Gastrocnemius medialis (tissue), 4 donors: Measurements from ENCODE around the gene BCL2L12. TPM values are rescaled to one million over a fixed set of nuclear protein-coding genes. Genes with fewer than 3 reads are reported as not detected.
A peak's percentile ranks its signal among the peaks of the same experiment; 100 is the strongest.

ENCODE experiments used
- ATAC-seq, 2 donors: fragments of 150-250 bp; one replicate each; pipeline ENCODE4 v1.9.1; 2016
- DNase-seq, 2 donors: peaks; one replicate each; pipeline ENCODE4 v3.0.0-alpha.2; 2019
- H3K27ac ChIP-seq, 4 donors: fragments of 200-600 bp; sonication (generic); 1 replicate in 1 of 4; 2 replicates in 3 of 4; pipeline ENCODE4 v1.5.1; 2016 to 2018; ENCODE audit warnings: mild to moderate bottlenecking in 2 of 4, moderate library complexity in 1 of 4
- H3K27me3 ChIP-seq, 3 donors: fragments of 200-600 bp; sonication (generic) in 2 of 3; 1 replicate in 1 of 3; 2 replicates in 2 of 3; pipeline versions ENCODE4 v1.5.1 to v1.6.0; 2016 to 2019; ENCODE audit warnings: mild to moderate bottlenecking in 1 of 3, moderate library complexity in 1 of 3
- H3K36me3 ChIP-seq, 2 donors: fragments of 200-600 bp; sonication (generic) in 1 of 2; one replicate each; pipeline ENCODE4 v1.5.1; 2017 to 2018
- H3K4me1 ChIP-seq, 2 donors: fragments of 200-600 bp; sonication (generic) in 1 of 2; one replicate each; pipeline ENCODE4 v1.5.1; 2016 to 2017; ENCODE audit warnings: mild to moderate bottlenecking in 2 of 2
- H3K4me3 ChIP-seq, 4 donors: fragments of 200-600 bp; sonication (generic) in 3 of 4; 1 replicate in 1 of 4; 2 replicates in 3 of 4; pipeline ENCODE4 v1.5.1; 2016 to 2019; ENCODE audit warnings: mild to moderate bottlenecking in 2 of 4
- H3K9me3 ChIP-seq, 3 donors: fragments of 200-600 bp; sonication (generic) in 2 of 3; 1 replicate in 1 of 3; 2 replicates in 2 of 3; pipeline ENCODE4 v1.5.1; 2016 to 2019
- CTCF ChIP-seq, 5 experiments: fragments of 450-650 bp in 3 of 5; fragments of 200-600 bp in 2 of 5; sonication (generic) in 2 of 5; IDR thresholded peaks in 4 of 5; conservative IDR thresholded peaks in 1 of 5; 1 replicate in 4 of 5; 2 replicates in 1 of 5; pipeline ENCODE4 v1.5.1; 2016 to 2019; ENCODE audit warnings: antibody characterized with exemption in 5 of 5, mild to moderate bottlenecking in 3 of 5, moderate library complexity in 3 of 5
- POLR2A ChIP-seq, 2 donors: fragments of 450-650 bp; IDR thresholded peaks; one replicate each; pipeline ENCODE4 v1.6.1; 2017; ENCODE audit warnings: antibody characterized with exemption in 2 of 2, mild to moderate bottlenecking in 2 of 2, moderate library complexity in 2 of 2
- in situ Hi-C, 4 donors: fragments of 200-750 bp; cut with MboI; loops; one replicate each; pipeline versions ENCODE4 v1.15.0 to v1.8.0; 2017; ENCODE audit warnings: low sequenced_read_pairs in 4 of 4
- intact Hi-C: fragments of 100-400 bp; cut with DNase I; formaldehyde crosslinking; loops from one replicate; pipeline ENCODE4 v1.15.1; 2023; ENCODE audit warnings: low total_unique reads
- total RNA-seq, 4 donors: library from RNA; depleted of rRNA; stranded (reverse); fragments of >200 nt; gene quantifications; one replicate each; pipeline versions ENCODE4 v1.1.0 to v1.2.3, GENCODE V29; 2016

The BCL2L12 gene
- total RNA-seq, 4 donors from 2014 or later: 10.7 to 12.9 (median 11.8) TPM

GRCh38 chr19:49666120-49666444, 349 bp downstream of the BCL2L12 start:
- Histone ChIP-seq H3K4me1 (peaks cover 16 to 23% of the 10 kb centered on the region in 2 donors), H3K27ac (peak overlapping the region; percentile 81 to 88 (median 87)), H3K9me3 (no peaks in the 10 kb centered on the region), H3K36me3 (peaks cover 0 to 14% of the 10 kb centered on the region in 2 donors), H3K27me3 (no peaks in the 10 kb centered on the region), H3K4me3 (peak overlapping the region; percentile 70 to 81 (median 72))
- ATAC-seq (peak in 1 of 2 donors; percentile 1), DNase-seq (no peak)
- TF ChIP-seq CTCF (IDR thresholded peaks at IDR 0.05 in 4 of 5, conservative IDR thresholded peaks at IDR 0.05 in 1 of 5): no peak
- no peak for TF ChIP-seq POLR2A (IDR thresholded peaks at IDR 0.05)
- intact Hi-C loops: no loop called here
- in situ Hi-C loops: loop anchor here in 1 of 4 donors (10.0 kb wide), 1 partner anchor 91 kb away; no protein-coding TSS in a partner anchor

- ATAC-seq (no peak), DNase-seq (no peak)
- Histone ChIP-seq H3K9me3 (no peaks in the 10 kb centered on the region), H3K4me3 (no peak overlapping the region), H3K4me1 (peaks cover 22 to 29% of the 10 kb centered on the region in 2 donors), H3K36me3 (peaks cover 0 to 3% of the 10 kb centered on the region in 2 donors), H3K27ac (no peak overlapping the region), H3K27me3 (no peaks in the 10 kb centered on the region)
- intact Hi-C loops: no loop called here
- no peak for TF ChIP-seq POLR2A (IDR thresholded peaks at IDR 0.05)
- in situ Hi-C loops: loop anchor here in 1 of 4 donors (10.0 kb wide), 1 partner anchor 93 kb away; no protein-coding TSS in a partner anchor
Measured at GRCh38 chr19:49667473-49667872, 1.7 kb downstream of the BCL2L12 start.

GRCh38 chr19:49669516-49669915, 3.8 kb downstream of the BCL2L12 start:
- H3K9me3 ChIP-seq: no peaks in the 10 kb centered on the region
- peaks cover 14 to 19% of the 10 kb centered on the region in 2 donors for H3K4me1 ChIP-seq
- TF ChIP-seq CTCF (IDR thresholded peaks at IDR 0.05 in 4 of 5, conservative IDR thresholded peaks at IDR 0.05 in 1 of 5) (no peak), POLR2A (IDR thresholded peaks at IDR 0.05) (no peak)
- ATAC-seq (no peak), DNase-seq (no peak)
- in situ Hi-C loops (loop anchor here in 1 of 4 donors (10.0 kb wide), 1 partner anchor 95 kb away; no protein-coding TSS in a partner anchor), intact Hi-C loops (no loop called here)
- no peak overlapping the region for H3K4me3 ChIP-seq
- no peaks in the 10 kb centered on the region for H3K27me3 ChIP-seq
- no peaks in the 10 kb centered on the region for H3K36me3 ChIP-seq
- no peak overlapping the region for H3K27ac ChIP-seq

GRCh38 chr19:49672131-49672919, 6.6 kb downstream of the BCL2L12 start:
- Histone ChIP-seq H3K4me1 (peaks cover 10 to 17% of the 10 kb centered on the region in 2 donors), H3K27me3 (no peaks in the 10 kb centered on the region), H3K9me3 (no peaks in the 10 kb centered on the region), H3K4me3 (peak overlapping the region in 2 of 4 donors; percentile 19 to 41), H3K27ac (peak overlapping the region; percentile 59 to 81 (median 80)), H3K36me3 (no peaks in the 10 kb centered on the region)
- no peak for ATAC-seq
- in situ Hi-C loops (loop anchor here in 1 of 4 donors (10.0 kb wide), 1 partner anchor 98 kb away; no protein-coding TSS in a partner anchor), intact Hi-C loops (loop anchor here (1.0 kb wide), 1 partner anchor 166 kb away; no protein-coding TSS in a partner anchor)
- peak; percentile 60 to 95 (median 89) for TF ChIP-seq CTCF (IDR thresholded peaks at IDR 0.05 in 4 of 5, conservative IDR thresholded peaks at IDR 0.05 in 1 of 5)
- TF ChIP-seq POLR2A (IDR thresholded peaks at IDR 0.05): no peak
- peak; percentile 58 to 72 for DNase-seq
